ENCODE measurements around the gene BCKDHB. TPM values are rescaled to one million over a fixed set of nuclear protein-coding genes. Genes with fewer than 3 reads are reported as not detected.
A peak's percentile ranks its signal among the peaks of the same experiment; 100 is the strongest.
"Not testable (repeated sequence)": the region's sequence is repeated elsewhere in the genome, so short reads cannot be mapped to it uniquely, and the experiment has no call there.

Gene BCKDHB
- total RNA-seq, 1 donor from 2014 or later: 15.0 TPM

DNA sequence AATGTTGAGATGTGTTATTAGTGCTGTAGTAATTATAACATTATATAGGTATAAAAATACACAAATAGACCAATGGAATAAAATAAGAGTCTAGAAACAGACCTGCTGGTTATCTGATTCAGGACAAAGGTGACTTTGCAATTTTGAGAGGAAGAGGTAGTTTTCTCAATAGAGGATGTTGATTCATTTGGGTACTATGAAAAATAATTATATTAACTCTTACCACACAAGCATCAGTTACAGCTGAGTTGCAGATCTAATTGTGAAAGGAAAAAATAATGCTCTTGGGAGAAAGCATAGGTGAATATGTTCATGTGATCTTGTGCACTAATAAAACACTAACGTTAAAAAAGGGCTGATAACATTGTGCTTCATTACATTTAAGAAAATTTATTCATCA is 103.0 kb downstream of the BCKDHB start:
- Histone ChIP-seq H3K4me3 (ENCODE audit: low read depth, low read length) (no peak overlapping the region), H3K27me3 (ENCODE audit: control insufficient read depth, insufficient read depth, low read length) (no peaks in the 10 kb centered on the region), H3K36me3 (ENCODE audit: control insufficient read depth, insufficient read depth, low read length) (no peaks in the 10 kb centered on the region)
- DNase-seq (ENCODE audit: low read depth) (peak; percentile 25), FAIRE-seq (no peak)
- TF ChIP-seq, protein P1, sequence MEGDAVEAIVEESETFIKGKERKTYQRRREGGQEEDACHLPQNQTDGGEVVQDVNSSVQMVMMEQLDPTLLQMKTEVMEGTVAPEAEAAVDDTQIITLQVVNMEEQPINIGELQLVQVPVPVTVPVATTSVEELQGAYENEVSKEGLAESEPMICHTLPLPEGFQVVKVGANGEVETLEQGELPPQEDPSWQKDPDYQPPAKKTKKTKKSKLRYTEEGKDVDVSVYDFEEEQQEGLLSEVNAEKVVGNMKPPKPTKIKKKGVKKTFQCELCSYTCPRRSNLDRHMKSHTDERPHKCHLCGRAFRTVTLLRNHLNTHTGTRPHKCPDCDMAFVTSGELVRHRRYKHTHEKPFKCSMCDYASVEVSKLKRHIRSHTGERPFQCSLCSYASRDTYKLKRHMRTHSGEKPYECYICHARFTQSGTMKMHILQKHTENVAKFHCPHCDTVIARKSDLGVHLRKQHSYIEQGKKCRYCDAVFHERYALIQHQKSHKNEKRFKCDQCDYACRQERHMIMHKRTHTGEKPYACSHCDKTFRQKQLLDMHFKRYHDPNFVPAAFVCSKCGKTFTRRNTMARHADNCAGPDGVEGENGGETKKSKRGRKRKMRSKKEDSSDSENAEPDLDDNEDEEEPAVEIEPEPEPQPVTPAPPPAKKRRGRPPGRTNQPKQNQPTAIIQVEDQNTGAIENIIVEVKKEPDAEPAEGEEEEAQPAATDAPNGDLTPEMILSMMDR (IDR thresholded peaks at IDR 0.05; ENCODE audit: insufficient read depth, low read length, severe bottlenecking): no peak

DNA sequence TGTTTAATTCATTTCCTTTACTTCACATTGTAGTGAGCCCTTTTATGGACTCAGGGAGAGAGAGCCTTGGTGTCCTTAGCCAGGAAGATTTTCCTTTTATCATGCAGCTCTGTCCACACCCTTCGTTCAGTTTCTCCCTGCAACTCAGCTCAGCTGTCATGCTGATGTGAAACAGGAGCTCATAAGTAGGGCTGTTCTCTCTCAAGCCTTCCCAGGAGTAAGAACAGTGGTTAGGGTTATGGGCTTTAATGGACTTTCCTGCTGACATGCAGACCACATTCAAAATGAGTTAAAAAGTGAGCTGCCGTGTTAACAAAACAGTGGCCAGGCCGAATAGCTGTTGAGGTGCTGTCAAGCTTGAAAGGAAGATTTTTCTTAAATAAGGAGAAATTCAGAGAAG is 104.1 kb downstream of the BCKDHB start:
- Histone ChIP-seq H3K4me3 (ENCODE audit: low read depth, low read length) (no peak overlapping the region), H3K36me3 (ENCODE audit: control insufficient read depth, insufficient read depth, low read length) (no peaks in the 10 kb centered on the region), H3K27me3 (ENCODE audit: control insufficient read depth, insufficient read depth, low read length) (no peaks in the 10 kb centered on the region)
- DNase-seq (ENCODE audit: low read depth) (no peak), FAIRE-seq (no peak)
- TF ChIP-seq, protein P1 (IDR thresholded peaks at IDR 0.05; ENCODE audit: insufficient read depth, low read length, severe bottlenecking): no peak

DNA sequence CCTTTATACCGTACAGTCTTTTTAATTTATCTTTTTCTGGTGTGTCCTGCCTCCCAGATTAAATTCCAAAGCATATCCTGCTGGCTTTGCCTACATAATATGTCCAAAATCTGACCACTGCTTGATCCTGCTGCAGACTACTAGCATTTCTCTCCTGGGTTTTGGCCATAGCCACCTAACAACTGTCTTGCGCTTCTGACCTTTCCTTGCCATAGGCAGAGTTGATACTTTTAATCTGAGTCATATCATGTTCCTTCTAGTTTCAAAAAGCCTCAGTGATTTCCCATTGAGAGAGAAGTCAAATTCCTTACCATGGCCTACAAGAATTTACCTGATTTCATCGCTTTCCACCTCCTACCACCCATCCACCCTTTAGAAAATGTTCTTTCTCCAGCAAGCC is 104.8 kb downstream of the BCKDHB start:
- Histone ChIP-seq H3K36me3 (ENCODE audit: control insufficient read depth, insufficient read depth, low read length) (no peaks in the 10 kb centered on the region), H3K27me3 (ENCODE audit: control insufficient read depth, insufficient read depth, low read length) (no peaks in the 10 kb centered on the region), H3K4me3 (ENCODE audit: low read depth, low read length) (no peak overlapping the region)
- DNase-seq (ENCODE audit: low read depth): peak; percentile 25
- FAIRE-seq: no peak
- TF ChIP-seq, protein P1 (IDR thresholded peaks at IDR 0.05; ENCODE audit: insufficient read depth, low read length, severe bottlenecking): no peak

DNA sequence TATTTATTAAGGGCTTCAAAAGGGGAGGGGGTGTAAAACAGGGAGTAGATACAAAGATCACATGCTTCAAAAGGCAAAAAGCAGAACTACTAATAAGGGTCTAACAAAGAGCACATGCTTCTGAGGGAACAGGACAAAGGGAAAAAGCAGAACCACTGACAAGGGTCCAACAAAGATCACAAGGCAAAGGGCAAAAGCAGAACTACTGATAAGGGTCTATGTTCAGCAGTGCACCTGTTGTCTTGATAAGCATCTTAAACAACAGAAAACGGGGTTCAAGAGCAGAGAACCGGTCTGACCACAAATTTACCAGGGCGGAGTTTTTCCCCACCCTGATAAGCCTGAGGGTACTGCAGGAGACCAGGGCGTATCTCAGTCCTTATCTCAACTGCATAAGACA is 105.4 kb downstream of the BCKDHB start:
- H3K36me3 ChIP-seq (ENCODE audit: control insufficient read depth, insufficient read depth, low read length); H3K27me3 ChIP-seq (ENCODE audit: control insufficient read depth, insufficient read depth, low read length); H3K4me3 ChIP-seq (ENCODE audit: low read depth, low read length); DNase-seq (ENCODE audit: low read depth); FAIRE-seq: not testable (repeated sequence)

DNA sequence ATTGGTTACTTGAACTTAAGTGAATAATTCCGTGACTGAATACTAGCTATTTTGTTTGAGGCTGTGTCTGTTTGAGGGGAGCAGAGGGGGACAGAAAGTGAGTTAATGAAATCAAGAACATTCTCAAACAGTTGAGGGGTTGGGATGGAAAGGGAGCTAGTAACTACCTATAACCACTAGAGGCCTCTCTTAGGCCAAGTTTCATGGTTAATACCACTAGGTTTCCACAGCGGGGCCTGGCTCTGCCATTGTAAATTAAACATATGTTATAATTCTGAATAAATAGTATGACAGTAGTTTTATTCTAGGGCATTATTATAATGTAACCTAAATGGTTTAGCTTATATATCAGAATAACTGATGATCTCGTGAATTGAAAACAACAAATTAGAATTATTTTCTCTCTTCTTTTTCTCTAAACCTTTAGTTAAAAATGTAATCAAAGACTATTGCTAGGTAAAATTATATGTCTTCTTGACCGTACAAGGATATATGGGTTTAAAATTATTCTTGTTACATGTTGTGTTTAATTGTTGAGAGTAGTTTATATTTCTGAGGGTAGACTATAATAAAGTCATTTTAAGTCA is 108.1 kb downstream of the BCKDHB start:
- TF ChIP-seq, protein P1 (IDR thresholded peaks at IDR 0.05; ENCODE audit: insufficient read depth, low read length, severe bottlenecking): peak; percentile 72
- peak; percentile 50 for DNase-seq (ENCODE audit: low read depth)
- H3K27me3 ChIP-seq (ENCODE audit: control insufficient read depth, insufficient read depth, low read length): no peaks in the 10 kb centered on the region
- no peak overlapping the region for H3K4me3 ChIP-seq (ENCODE audit: low read depth, low read length)
- FAIRE-seq: no peak
- no peaks in the 10 kb centered on the region for H3K36me3 ChIP-seq (ENCODE audit: control insufficient read depth, insufficient read depth, low read length)

DNA sequence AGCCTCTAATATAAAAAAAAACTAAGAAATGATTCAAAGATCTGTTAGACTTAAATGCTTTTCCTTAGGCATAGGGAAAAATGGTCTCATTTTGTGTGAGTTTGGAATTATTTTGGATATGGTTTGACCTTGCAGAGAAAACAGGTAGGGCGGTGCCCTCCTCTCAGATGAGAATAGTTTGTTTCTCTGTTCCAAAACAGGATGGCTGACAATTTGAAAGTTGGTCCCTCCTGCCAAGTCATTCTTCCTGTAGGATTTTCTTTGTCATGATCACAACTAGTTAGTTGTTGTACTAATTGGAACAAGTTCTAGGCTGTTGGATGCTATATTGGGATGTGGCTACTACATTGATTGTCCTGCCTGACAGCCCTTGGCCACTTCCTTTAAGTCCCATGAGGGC is 108.6 kb downstream of the BCKDHB start:
- no peaks in the 10 kb centered on the region for H3K36me3 ChIP-seq (ENCODE audit: control insufficient read depth, insufficient read depth, low read length)
- FAIRE-seq: no peak
- H3K4me3 ChIP-seq (ENCODE audit: low read depth, low read length): no peak overlapping the region
- DNase-seq (ENCODE audit: low read depth): no peak
- TF ChIP-seq, protein P1 (IDR thresholded peaks at IDR 0.05; ENCODE audit: insufficient read depth, low read length, severe bottlenecking): no peak
- no peaks in the 10 kb centered on the region for H3K27me3 ChIP-seq (ENCODE audit: control insufficient read depth, insufficient read depth, low read length)

All from bronchial epithelial cell (primary cell).